Osteoblast (primary cell): ENCODE data around the gene HDAC11. TPM values are rescaled to one million over a fixed set of nuclear protein-coding genes. Genes with fewer than 3 reads are reported as not detected.

Source experiments
- DNase-seq: peaks from one replicate; pipeline ENCODE4 v3.0.0; 2011; ENCODE audit warnings: low spot score, mixed read lengths; ENCODE audit not compliant: insufficient read length; ENCODE audit errors: missing footprints
- H2AFZ ChIP-seq: 2 replicates; pipeline ENCODE4 v1.6.0; 2011; ENCODE audit warnings: mild to moderate bottlenecking, low read length
- H3K27ac ChIP-seq: 2 replicates; pipeline ENCODE4 v1.5.1; 2011; ENCODE audit warnings: mild to moderate bottlenecking, low read depth, low read length, moderate library complexity
- H3K27me3 ChIP-seq: 2 replicates; pipeline ENCODE4 v1.6.0; 2012; ENCODE audit warnings: mild to moderate bottlenecking, control low read depth, inconsistent platforms, low read length, moderate library complexity; ENCODE audit not compliant: insufficient read depth
- H3K36me3 ChIP-seq: 2 replicates; pipeline ENCODE4 v1.5.1; 2011; ENCODE audit warnings: mild to moderate bottlenecking, low read length, control low read depth, moderate library complexity; ENCODE audit not compliant: insufficient read depth
- H3K4me1 ChIP-seq: 2 replicates; pipeline ENCODE4 v1.5.1; 2011; ENCODE audit warnings: mild to moderate bottlenecking, low read length, control low read depth, moderate library complexity; ENCODE audit not compliant: insufficient read depth
- H3K4me2 ChIP-seq: 2 replicates; pipeline ENCODE4 v1.6.0; 2011; ENCODE audit warnings: mild to moderate bottlenecking, low read length; ENCODE audit not compliant: insufficient read depth
- H3K4me3 ChIP-seq: fragments of 200-600 bp; sonication (generic); 3 replicates; pipeline ENCODE4 v1.5.1; 2012; ENCODE audit warnings: mild to moderate bottlenecking, low read length, inconsistent platforms; ENCODE audit not compliant: insufficient read depth
- H3K79me2 ChIP-seq: 2 replicates; pipeline ENCODE4 v1.6.0; 2012; ENCODE audit warnings: mild to moderate bottlenecking, low read length, control low read depth, inconsistent platforms; ENCODE audit not compliant: insufficient read depth
- H3K9me3 ChIP-seq: 2 replicates; pipeline ENCODE4 v1.5.1; 2011; ENCODE audit warnings: low read depth, low read length, control low read depth
- H4K20me1 ChIP-seq: 2 replicates; pipeline ENCODE4 v1.6.0; 2012; ENCODE audit warnings: mild to moderate bottlenecking, low read length, control low read depth; ENCODE audit not compliant: insufficient read depth
- total RNA-seq: library from RNA; depleted of rRNA; stranded (reverse); fragments of >200 nt; gene quantifications from 2 replicates; pipeline ENCODE4 v1.2.3, GENCODE V29; 2012
- TF ChIP-seq, protein P1 (sequence below): IDR thresholded peaks from 2 replicates; pipeline ENCODE4 v1.5.1; 2011; ENCODE audit warnings: mild to moderate bottlenecking, low read depth, low read length, moderate library complexity; ENCODE audit errors: extremely low read depth

Gene HDAC11
- total RNA-seq, 1 donor, result 11.2 TPM

DNA sequence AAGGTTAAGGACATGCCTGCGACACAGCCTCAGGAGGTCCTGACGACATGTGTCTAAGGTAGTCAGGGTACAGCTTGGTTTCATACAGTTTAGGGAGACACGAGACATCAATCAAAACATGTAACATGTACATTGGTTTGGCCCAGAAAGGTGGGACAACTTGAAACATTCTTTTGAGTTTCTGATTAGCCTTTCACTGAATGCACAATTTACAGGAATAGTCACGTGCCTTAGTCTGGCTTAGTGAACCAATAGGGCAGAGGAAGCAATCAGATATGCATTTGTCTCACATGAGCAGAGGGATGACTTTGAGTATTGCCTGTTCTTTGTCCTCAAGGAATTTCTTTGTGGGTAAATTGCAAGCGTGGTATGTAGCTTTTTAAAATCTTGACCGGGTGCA lies 24.5 kb upstream of the HDAC11 start:
- no peak overlapping the region for H3K4me3 ChIP-seq
- TF ChIP-seq, protein P1, sequence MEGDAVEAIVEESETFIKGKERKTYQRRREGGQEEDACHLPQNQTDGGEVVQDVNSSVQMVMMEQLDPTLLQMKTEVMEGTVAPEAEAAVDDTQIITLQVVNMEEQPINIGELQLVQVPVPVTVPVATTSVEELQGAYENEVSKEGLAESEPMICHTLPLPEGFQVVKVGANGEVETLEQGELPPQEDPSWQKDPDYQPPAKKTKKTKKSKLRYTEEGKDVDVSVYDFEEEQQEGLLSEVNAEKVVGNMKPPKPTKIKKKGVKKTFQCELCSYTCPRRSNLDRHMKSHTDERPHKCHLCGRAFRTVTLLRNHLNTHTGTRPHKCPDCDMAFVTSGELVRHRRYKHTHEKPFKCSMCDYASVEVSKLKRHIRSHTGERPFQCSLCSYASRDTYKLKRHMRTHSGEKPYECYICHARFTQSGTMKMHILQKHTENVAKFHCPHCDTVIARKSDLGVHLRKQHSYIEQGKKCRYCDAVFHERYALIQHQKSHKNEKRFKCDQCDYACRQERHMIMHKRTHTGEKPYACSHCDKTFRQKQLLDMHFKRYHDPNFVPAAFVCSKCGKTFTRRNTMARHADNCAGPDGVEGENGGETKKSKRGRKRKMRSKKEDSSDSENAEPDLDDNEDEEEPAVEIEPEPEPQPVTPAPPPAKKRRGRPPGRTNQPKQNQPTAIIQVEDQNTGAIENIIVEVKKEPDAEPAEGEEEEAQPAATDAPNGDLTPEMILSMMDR, result no peak

DNA sequence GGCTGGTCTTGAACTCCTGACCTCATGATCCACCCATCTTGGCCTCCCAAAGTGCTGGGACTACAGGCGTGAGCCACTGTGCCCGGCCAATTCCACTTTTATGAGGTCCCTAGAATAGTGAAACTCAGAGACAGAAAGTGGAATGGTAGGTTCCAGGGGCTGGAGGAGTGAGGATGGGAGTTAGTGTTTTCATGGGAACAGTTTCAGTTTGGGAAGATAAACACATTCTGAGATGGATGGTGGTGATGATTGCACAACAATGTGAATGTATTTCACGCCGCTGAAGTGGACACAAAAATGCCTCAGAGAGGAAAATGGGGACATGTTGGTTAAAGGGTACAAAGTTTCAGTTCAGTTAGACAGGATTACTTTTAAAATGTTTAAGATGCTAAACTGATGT lies 22.5 kb upstream of the HDAC11 start:
- H3K4me1 ChIP-seq, result no peaks in the 10 kb centered on the region
- no peaks in the 10 kb centered on the region for H4K20me1 ChIP-seq
- no peak for DNase-seq
- no peaks in the 10 kb centered on the region for H3K36me3 ChIP-seq
- no peak overlapping the region for H3K4me3 ChIP-seq
- H3K9me3 ChIP-seq, result no peaks in the 10 kb centered on the region
- TF ChIP-seq, protein P1, result no peak
- H3K27ac ChIP-seq, result no peak overlapping the region
- H3K79me2 ChIP-seq, result no peaks in the 10 kb centered on the region
- peaks cover 13% of the 10 kb centered on the region for H3K27me3 ChIP-seq
- no peak overlapping the region for H2AFZ ChIP-seq
- no peak overlapping the region for H3K4me2 ChIP-seq

More for the DNA sequence above, 24.5 kb upstream of the HDAC11 start:
- Histone ChIP-seq H3K27me3 (peaks cover 13% of the 10 kb centered on the region), H3K79me2 (no peaks in the 10 kb centered on the region), H3K4me1 (peaks cover 5% of the 10 kb centered on the region), H3K27ac (no peak overlapping the region), H4K20me1 (no peaks in the 10 kb centered on the region), H2AFZ (no peak overlapping the region), H3K9me3 (no peaks in the 10 kb centered on the region), H3K36me3 (no peaks in the 10 kb centered on the region), H3K4me2 (no peak overlapping the region)
- no peak for DNase-seq

DNA sequence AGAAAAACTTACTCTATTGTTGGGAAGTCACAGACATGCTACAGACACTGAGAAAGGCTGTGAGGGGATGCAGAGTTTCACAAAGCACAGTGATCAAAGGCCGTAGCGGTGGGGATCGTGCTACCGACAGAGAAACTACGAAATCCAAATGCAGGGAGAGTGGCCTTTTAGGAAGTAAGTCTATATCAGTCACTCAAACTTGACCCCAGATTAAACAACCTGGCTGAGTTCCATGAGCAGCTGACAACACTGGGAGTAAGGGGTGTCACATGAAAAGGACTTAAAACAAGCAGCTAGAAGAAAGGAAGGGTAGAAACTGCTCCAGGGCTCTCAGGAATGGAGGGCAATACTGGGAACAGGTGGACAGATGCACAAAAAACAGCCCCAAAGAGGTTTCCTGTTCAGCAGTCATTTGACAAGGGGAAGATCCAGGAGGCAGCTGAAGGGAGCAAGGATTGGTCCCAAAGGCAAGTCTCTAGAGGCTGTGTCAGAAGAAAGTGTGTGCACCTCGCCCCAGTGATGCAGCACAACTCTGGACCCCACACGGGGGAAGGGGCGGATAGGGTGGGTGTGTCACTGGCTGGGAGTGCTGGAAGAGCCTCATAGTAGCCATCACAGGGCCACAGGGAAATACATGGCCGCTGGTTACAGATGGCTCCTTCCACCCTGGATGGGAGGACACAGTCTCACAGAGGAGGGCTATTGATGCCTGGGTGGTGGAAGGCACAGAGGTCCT lies 20.3 kb upstream of the HDAC11 start:
- no peaks in the 10 kb centered on the region for H3K36me3 ChIP-seq
- no peak overlapping the region for H3K4me3 ChIP-seq

DNA sequence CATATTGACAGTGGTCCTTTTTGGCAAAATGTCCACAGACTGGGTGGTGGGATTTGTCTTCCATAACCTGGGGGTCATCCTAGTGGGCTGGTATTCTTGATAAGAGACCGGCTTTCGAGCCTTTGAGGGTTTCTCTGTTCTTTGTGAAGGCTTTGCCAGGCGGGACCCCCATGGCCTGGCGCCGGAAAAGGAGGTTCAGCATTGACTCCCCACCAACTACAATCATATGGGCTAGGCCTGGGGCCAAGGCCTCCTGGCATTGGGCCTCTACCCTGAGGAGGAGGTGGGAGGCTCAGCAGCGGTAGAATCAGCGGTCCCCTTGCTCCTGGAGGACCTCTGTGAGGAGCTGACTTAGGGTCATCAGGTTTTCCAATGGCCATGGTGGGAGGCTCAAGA lies 19.8 kb upstream of the HDAC11 start:
- H3K9me3 ChIP-seq, result no peaks in the 10 kb centered on the region
- H3K27me3 ChIP-seq, result peaks cover 21% of the 10 kb centered on the region
- H3K4me1 ChIP-seq, result no peaks in the 10 kb centered on the region
- TF ChIP-seq, protein P1, result no peak
- H3K4me2 ChIP-seq, result no peak overlapping the region
- H3K36me3 ChIP-seq, result no peaks in the 10 kb centered on the region
- DNase-seq, result no peak
- no peaks in the 10 kb centered on the region for H4K20me1 ChIP-seq
- no peak overlapping the region for H2AFZ ChIP-seq
- H3K4me3 ChIP-seq, result no peak overlapping the region
- H3K27ac ChIP-seq, result no peak overlapping the region
- no peaks in the 10 kb centered on the region for H3K79me2 ChIP-seq

More for the DNA sequence above, 20.3 kb upstream of the HDAC11 start:
- Histone ChIP-seq H3K4me1 (no peaks in the 10 kb centered on the region), H3K9me3 (no peaks in the 10 kb centered on the region), H3K4me2 (no peak overlapping the region), H3K79me2 (no peaks in the 10 kb centered on the region), H4K20me1 (no peaks in the 10 kb centered on the region), H3K27me3 (peaks cover 21% of the 10 kb centered on the region), H3K27ac (no peak overlapping the region), H2AFZ (no peak overlapping the region)
- no peak for DNase-seq
- TF ChIP-seq, protein P1, result no peak
